IMR-90 (cell line): Measurements from ENCODE around the gene KLK13. TPM values are rescaled to one million over a fixed set of nuclear protein-coding genes. Genes with fewer than 3 reads are reported as not detected.

ENCODE experiments used
- ATAC-seq: fragments of 200-7000 bp; cut with Tn5 transposase; 2 replicates; pipeline ENCODE4 v1.9.1; 2020; ENCODE audit warnings: low read depth, mild to moderate bottlenecking, moderate library complexity
- BruUV-seq: library from RNA; stranded (reverse); fragments of 400-500 nt; replicated peaks from 2 replicates; lab custom pipeline; 2021; lab: Mats Ljungman, UMichigan
- CTCF ChIA-PET: fragments of 300-600 bp; formaldehyde crosslinking; extraction: SDS; loops from one replicate; lab custom pipeline; 2021; ENCODE audit warnings: antibody characterized with exemption; lab: Yijun Ruan, JAX
- POLR2A ChIA-PET: fragments of 300-600 bp; sonication (Branson Sonifier 250); formaldehyde crosslinking; loops from one replicate; lab custom pipeline; 2022; ENCODE audit warnings: antibody characterized with exemption; ENCODE audit not compliant: unreplicated experiment; lab: Charles Lee
- DNase-seq: peaks from one replicate; pipeline ENCODE4 v3.0.0; 2013
- H2AFZ ChIP-seq: replicated peaks from 2 replicates; pipeline ENCODE3; 2013; ENCODE audit warnings: low read length, mild to moderate bottlenecking; ENCODE audit not compliant: poor library complexity
- H2AK5ac ChIP-seq: 2 replicates; pipeline ENCODE4 v1.6.1; 2013; ENCODE audit warnings: low read depth, low read length, inconsistent platforms
- H2AK9ac ChIP-seq: replicated peaks from 2 replicates; pipeline ENCODE3; 2013; ENCODE audit warnings: mild to moderate bottlenecking, low read depth, low read length, moderate library complexity; ENCODE audit not compliant: poor library complexity
- H2BK120ac ChIP-seq: 2 replicates; pipeline ENCODE4 v1.6.1; 2013; ENCODE audit warnings: low read depth, low read length, inconsistent platforms
- H2BK15ac ChIP-seq: 3 replicates; pipeline ENCODE4 v1.6.1; 2013; ENCODE audit warnings: low read depth, low read length, inconsistent platforms
- H2BK20ac ChIP-seq: 2 replicates; pipeline ENCODE4 v1.6.1; 2013; ENCODE audit warnings: low read depth, mild to moderate bottlenecking, inconsistent platforms, low read length, moderate library complexity
- H2BK5ac ChIP-seq: 2 replicates; pipeline ENCODE4 v1.6.1; 2013; ENCODE audit warnings: mild to moderate bottlenecking, low read depth, low read length, inconsistent platforms; ENCODE audit not compliant: poor library complexity, severe bottlenecking
- H3K14ac ChIP-seq: replicated peaks from 2 replicates; pipeline ENCODE4 v1.6.1; 2013; ENCODE audit warnings: low read depth, low read length, inconsistent platforms
- H3K18ac ChIP-seq: 2 replicates; pipeline ENCODE4 v1.6.1; 2013; ENCODE audit warnings: low read depth, low read length, control low read depth
- H3K23ac ChIP-seq: 2 replicates; pipeline ENCODE4 v1.6.1; 2013; ENCODE audit warnings: low read depth, low read length, inconsistent platforms
- H3K27ac ChIP-seq: 2 replicates; pipeline ENCODE4 v1.5.1; 2013; ENCODE audit warnings: mild to moderate bottlenecking, control low read depth, low read length; ENCODE audit not compliant: insufficient read depth
- H3K27me3 ChIP-seq: 2 replicates; pipeline ENCODE4 v1.6.1; 2013; ENCODE audit warnings: low read length; ENCODE audit not compliant: control insufficient read depth, insufficient read depth
- H3K36me3 ChIP-seq: 2 replicates; pipeline ENCODE4 v1.6.1; 2013; ENCODE audit warnings: low read length, mixed read lengths; ENCODE audit not compliant: control insufficient read depth, insufficient read depth
- H3K4ac ChIP-seq: 2 replicates; pipeline ENCODE4 v1.6.1; 2013; ENCODE audit warnings: low read depth, low read length, inconsistent platforms
- H3K4me1 ChIP-seq: 2 replicates; pipeline ENCODE4 v1.6.1; 2013; ENCODE audit warnings: low read length, mixed read lengths; ENCODE audit not compliant: control insufficient read depth, insufficient read depth
- H3K4me2 ChIP-seq: 2 replicates; pipeline ENCODE4 v1.6.1; 2013; ENCODE audit warnings: low read depth, mild to moderate bottlenecking, control low read depth, low read length, moderate library complexity
- H3K4me3 ChIP-seq: 2 replicates; pipeline ENCODE4 v1.5.1; 2013; ENCODE audit warnings: low read depth, mild to moderate bottlenecking, control low read depth, low read length, moderate library complexity; ENCODE audit not compliant: insufficient read depth
- H3K56ac ChIP-seq: 2 replicates; pipeline ENCODE4 v1.6.1; 2013; ENCODE audit warnings: low read length, inconsistent platforms; ENCODE audit not compliant: insufficient read depth; ENCODE audit errors: extremely low read depth
- H3K79me1 ChIP-seq, 2 experiments: 2 replicates each; pipeline ENCODE4 v1.6.1; 2013; ENCODE audit warnings: low read length in 2 of 2, inconsistent platforms in 1 of 2, low read depth in 1 of 2
- H3K9ac ChIP-seq: 2 replicates; pipeline ENCODE4 v1.6.1; 2013; ENCODE audit warnings: low read depth, low read length, control low read depth
- H3K9me1 ChIP-seq: 2 replicates; pipeline ENCODE4 v1.6.1; 2013; ENCODE audit warnings: low read length, inconsistent platforms; ENCODE audit not compliant: insufficient read depth
- H3K9me3 ChIP-seq: 2 replicates; pipeline ENCODE4 v1.6.1; 2013; ENCODE audit warnings: low read length; ENCODE audit not compliant: control insufficient read depth, insufficient read depth
- H4K20me1 ChIP-seq: 2 replicates; pipeline ENCODE4 v1.6.1; 2013; ENCODE audit warnings: low read length, inconsistent platforms; ENCODE audit not compliant: insufficient read depth
- H4K5ac ChIP-seq: 2 replicates; pipeline ENCODE4 v1.6.1; 2013; ENCODE audit warnings: mild to moderate bottlenecking, low read depth, low read length, control low read depth
- H4K8ac ChIP-seq, 2 experiments: 2 replicates each; pipeline ENCODE4 v1.6.1; 2013; ENCODE audit warnings: low read depth in 2 of 2, low read length in 2 of 2, control low read depth in 1 of 2, inconsistent platforms in 1 of 2
- H4K91ac ChIP-seq: 2 replicates; pipeline ENCODE4 v1.6.1; 2013; ENCODE audit warnings: low read depth, low read length, inconsistent platforms; ENCODE audit not compliant: insufficient read depth
- CEBPB ChIP-seq: IDR thresholded peaks from 2 replicates; pipeline ENCODE4 v1.6.1; 2012; ENCODE audit warnings: low read depth, low read length, improper control_type of control experiment
- FOS ChIP-seq: fragments of 150-350 bp; IDR thresholded peaks from 2 replicates; pipeline ENCODE4 v1.6.1; 2016; ENCODE audit warnings: low read depth, low read length
- MAFK ChIP-seq: IDR thresholded peaks from 2 replicates; pipeline ENCODE4 v1.6.1; 2012; ENCODE audit warnings: low read depth, low read length, improper control_type of control experiment
- MAZ ChIP-seq: IDR thresholded peaks from 2 replicates; pipeline ENCODE4 v1.6.1; 2012; ENCODE audit warnings: low read depth, mild to moderate bottlenecking, low read length, improper control_type of control experiment, moderate library complexity, borderline replicate concordance
- MXI1 ChIP-seq: IDR thresholded peaks from 2 replicates; pipeline ENCODE4 v1.6.1; 2012; ENCODE audit warnings: low read depth, mild to moderate bottlenecking, low read length, moderate library complexity, borderline replicate concordance
- NFE2L2 ChIP-seq: fragments of 150-350 bp; IDR thresholded peaks from 2 replicates; pipeline ENCODE4 v1.6.1; 2016; ENCODE audit warnings: low read depth, mild to moderate bottlenecking, low read length
- RAD21 ChIP-seq: IDR thresholded peaks from 2 replicates; pipeline ENCODE4 v1.6.1; 2012; ENCODE audit warnings: low read length, improper control_type of control experiment
- SMC3 ChIP-seq: fragments of 150-350 bp; IDR thresholded peaks from 2 replicates; pipeline ENCODE4 v1.6.1; 2016; ENCODE audit warnings: low read depth, mild to moderate bottlenecking, antibody characterized with exemption, low read length, moderate library complexity
- WGBS, 2 experiments: methylation state at CpG; one replicate each; pipeline versions ENCODE4 v1.1.5 to v1.1.7; 2013; ENCODE audit warnings: missing lambda C conversion rate in 2 of 2; ENCODE audit not compliant: insufficient read length in 1 of 2; ENCODE audit errors: extremely low coverage in 2 of 2; 5-methylcytosine and 5-hydroxymethylcytosine counted together
- dilution Hi-C: fragments of 300-500 bp; cut with HindIII; formaldehyde crosslinking; loops from one replicate; pipeline ENCODE4 v1.14.3; 2018; ENCODE audit warnings: low sequenced_read_pairs; ENCODE audit not compliant: unreplicated experiment
- in situ Hi-C: fragments of 300-500 bp; cut with MboI; formaldehyde crosslinking; loops from 3 replicates; pipeline ENCODE4 v1.14.3; 2019; ENCODE audit warnings: low sequenced_read_pairs, inconsistent platforms, mixed read lengths
- intact Hi-C: fragments of 100-400 bp; cut with micrococcal nuclease; formaldehyde crosslinking; loops from 2 replicates; pipeline ENCODE4 v1.10.0; 2022
- polyA plus RNA-seq, 3 experiments: library from polyadenylated mRNA; depleted of rRNA; stranded (reverse); fragments of >200 nt; gene quantifications; 2 replicates each; pipeline ENCODE4 v1.2.3, GENCODE V29; 2012; ENCODE audit warnings: low replicate concordance in 1 of 3
- total RNA-seq: library from RNA; depleted of rRNA; stranded (reverse); fragments of >200 nt; gene quantifications from 2 replicates; pipeline ENCODE4 v1.2.3, GENCODE V29; 2012
- TF ChIP-seq, protein P1 (sequence below): fragments of 150-350 bp; IDR thresholded peaks from 2 replicates; pipeline ENCODE4 v1.6.1; 2017; ENCODE audit warnings: mild to moderate bottlenecking, antibody characterized with exemption, low read length, low read depth

Gene KLK13
- total and polyA plus RNA-seq, 2 of the 4 experiments (the other 2 are of a cell fraction): not detected

DNA sequence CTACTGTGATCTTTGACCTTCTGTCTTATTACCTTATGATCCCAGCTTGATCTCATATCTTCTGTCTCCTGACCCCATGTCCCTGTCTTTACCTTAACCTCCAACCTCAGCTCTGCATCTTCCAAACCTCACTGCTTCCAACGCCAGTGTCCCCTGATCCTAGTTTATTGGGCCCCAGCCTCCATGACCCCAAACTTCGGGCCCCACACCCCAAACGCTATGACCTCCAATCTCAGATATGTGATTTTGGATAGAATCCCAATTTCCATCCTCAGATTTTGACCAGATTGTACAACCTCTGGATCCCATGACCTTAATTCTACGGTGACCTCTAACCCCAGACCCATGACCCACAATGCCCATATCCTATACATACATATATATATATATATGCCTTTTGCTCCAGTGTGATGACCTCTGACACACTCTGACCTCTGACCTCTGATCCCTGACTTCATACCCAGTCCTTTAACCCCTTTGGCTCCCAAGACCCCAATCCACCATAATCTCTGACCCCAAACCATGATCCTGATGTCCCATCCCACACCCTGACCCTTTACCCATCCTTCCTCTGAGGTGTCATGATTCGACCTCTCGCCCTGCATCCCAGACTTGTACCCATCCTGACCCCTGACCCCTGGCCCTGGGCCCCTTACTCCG is 33.5 kb downstream of the KLK13 start:
- no peak overlapping the region for H2BK15ac ChIP-seq
- no peaks in the 10 kb centered on the region for H3K79me1 ChIP-seq
- H3K4me3 ChIP-seq: no peak overlapping the region
- no peaks in the 10 kb centered on the region for H3K36me3 ChIP-seq
- H4K8ac ChIP-seq: no peak overlapping the region
- H3K4ac ChIP-seq: no peak overlapping the region
- TF ChIP-seq, protein P1, sequence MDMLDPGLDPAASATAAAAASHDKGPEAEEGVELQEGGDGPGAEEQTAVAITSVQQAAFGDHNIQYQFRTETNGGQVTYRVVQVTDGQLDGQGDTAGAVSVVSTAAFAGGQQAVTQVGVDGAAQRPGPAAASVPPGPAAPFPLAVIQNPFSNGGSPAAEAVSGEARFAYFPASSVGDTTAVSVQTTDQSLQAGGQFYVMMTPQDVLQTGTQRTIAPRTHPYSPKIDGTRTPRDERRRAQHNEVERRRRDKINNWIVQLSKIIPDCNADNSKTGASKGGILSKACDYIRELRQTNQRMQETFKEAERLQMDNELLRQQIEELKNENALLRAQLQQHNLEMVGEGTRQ: no peak
- TF ChIP-seq FOS (no peak), RAD21 (no peak), CEBPB (no peak), MXI1 (no peak), MAFK (no peak), MAZ (no peak), NFE2L2 (no peak), SMC3 (no peak)
- CTCF ChIA-PET: no interaction called here
- DNase-seq: no peak
- no peak overlapping the region for H2AK9ac ChIP-seq
- ATAC-seq: no peak
- no TSS peak for BruUV-seq
- no peak overlapping the region for H3K23ac ChIP-seq
- no peak overlapping the region for H3K14ac ChIP-seq
- H4K91ac ChIP-seq: no peak overlapping the region
- intact Hi-C loops (no loop called here), in situ Hi-C loops (loop anchor here (10.0 kb wide), 1 partner anchor 143 kb away; no protein-coding TSS in a partner anchor), dilution Hi-C loops (no loop called here)
- no peak overlapping the region for H2BK5ac ChIP-seq
- H3K4me2 ChIP-seq: no peak overlapping the region
- no peaks in the 10 kb centered on the region for H4K20me1 ChIP-seq
- no peak overlapping the region for H2BK120ac ChIP-seq
- no peak overlapping the region for H4K5ac ChIP-seq
- no peak overlapping the region for H2AFZ ChIP-seq
- WGBS, 2 experiments: 33% methylated on average over 1 of the region's 7 CpGs; no CpG with 5 or more reads in 1 of the 2 experiments
- H3K27ac ChIP-seq: no peak overlapping the region
- H3K18ac ChIP-seq: no peak overlapping the region
- no peaks in the 10 kb centered on the region for H3K4me1 ChIP-seq
- no peak overlapping the region for H3K9ac ChIP-seq
- no peaks in the 10 kb centered on the region for H3K27me3 ChIP-seq
- H2AK5ac ChIP-seq: no peak overlapping the region
- H2BK20ac ChIP-seq: no peak overlapping the region
- no peaks in the 10 kb centered on the region for H3K9me1 ChIP-seq
- POLR2A ChIA-PET: no interaction called here
- H3K9me3 ChIP-seq: peaks cover 8% of the 10 kb centered on the region; the same call in 1 of the 2 replicates
- H3K56ac ChIP-seq: no peak overlapping the region
